Measurements from ENCODE around the gene RNF32.

RNF32 gene

GRCh38 chr7:156603011-156603410 is 37.6 kb upstream of the RNF32 start:
- H3K27me3 Mint-ChIP-seq (ENCODE audit: low read depth): peaks cover 4% of the 10 kb centered on the region
- H3K36me3 Mint-ChIP-seq (ENCODE audit: low read depth): peaks cover 11% of the 10 kb centered on the region
- no peak overlapping the region for H3K27ac Mint-ChIP-seq
- no peak for TF ChIP-seq CTCF (IDR thresholded peaks at IDR 0.05; ENCODE audit: unreplicated experiment in 3 of 3)
- no peaks in the 10 kb centered on the region for H3K4me1 Mint-ChIP-seq
- peaks cover 4% of the 10 kb centered on the region for H3K9me3 Mint-ChIP-seq
- H3K4me3 Mint-ChIP-seq: no peak overlapping the region

GRCh38 chr7:156603629-156604028 is 36.9 kb upstream of the RNF32 start:
- Mint-ChIP-seq H3K27me3 (ENCODE audit: low read depth) (peaks cover 4% of the 10 kb centered on the region), H3K36me3 (ENCODE audit: low read depth) (peaks cover 11% of the 10 kb centered on the region), H3K27ac (no peak overlapping the region), H3K9me3 (no peaks in the 10 kb centered on the region), H3K4me1 (no peaks in the 10 kb centered on the region), H3K4me3 (no peak overlapping the region)
- no peak for TF ChIP-seq CTCF (IDR thresholded peaks at IDR 0.05; ENCODE audit: unreplicated experiment in 3 of 3)

- no peak for TF ChIP-seq CTCF (IDR thresholded peaks at IDR 0.05; ENCODE audit: unreplicated experiment in 3 of 3)
- no peak overlapping the region for H3K4me3 Mint-ChIP-seq
- peaks cover 11% of the 10 kb centered on the region for H3K36me3 Mint-ChIP-seq (ENCODE audit: low read depth)
- H3K4me1 Mint-ChIP-seq: no peaks in the 10 kb centered on the region
- H3K27me3 Mint-ChIP-seq (ENCODE audit: low read depth): peaks cover 4% of the 10 kb centered on the region
- H3K27ac Mint-ChIP-seq: no peak overlapping the region
- no peaks in the 10 kb centered on the region for H3K9me3 Mint-ChIP-seq
Measured at GRCh38 chr7:156604311-156604710, 36.3 kb upstream of the RNF32 start.

GRCh38 chr7:156604836-156605695 is 35.5 kb upstream of the RNF32 start:
- H3K4me3 Mint-ChIP-seq: no peak overlapping the region
- peaks cover 11% of the 10 kb centered on the region for H3K36me3 Mint-ChIP-seq (ENCODE audit: low read depth)
- peaks cover 4% of the 10 kb centered on the region for H3K27me3 Mint-ChIP-seq (ENCODE audit: low read depth)
- TF ChIP-seq CTCF (IDR thresholded peaks at IDR 0.05; ENCODE audit: unreplicated experiment in 3 of 3): no peak
- H3K4me1 Mint-ChIP-seq: no peaks in the 10 kb centered on the region
- no peaks in the 10 kb centered on the region for H3K9me3 Mint-ChIP-seq
- H3K27ac Mint-ChIP-seq: no peak overlapping the region

GRCh38 chr7:156606135-156606534 is 34.4 kb upstream of the RNF32 start:
- no peak overlapping the region for H3K27ac Mint-ChIP-seq
- H3K4me1 Mint-ChIP-seq: peaks cover 8% of the 10 kb centered on the region
- H3K4me3 Mint-ChIP-seq: no peak overlapping the region
- peaks cover 4% of the 10 kb centered on the region for H3K27me3 Mint-ChIP-seq (ENCODE audit: low read depth)
- TF ChIP-seq CTCF (IDR thresholded peaks at IDR 0.05; ENCODE audit: unreplicated experiment in 3 of 3): no peak
- no peaks in the 10 kb centered on the region for H3K9me3 Mint-ChIP-seq
- peaks cover 11% of the 10 kb centered on the region for H3K36me3 Mint-ChIP-seq (ENCODE audit: low read depth)
